Omental fat pad (tissue), 4 donors: Measurements from ENCODE around the gene BRPF3. TPM values are rescaled to one million over a fixed set of nuclear protein-coding genes. Genes with fewer than 3 reads are reported as not detected.
"Not testable (repeated sequence)": the region's sequence is repeated elsewhere in the genome, so short reads cannot be mapped to it uniquely, and the experiment has no call there.

Experiments used
- ATAC-seq: fragments of 150-250 bp; one replicate; pipeline ENCODE4 v1.9.1; 2016; ENCODE audit warnings: mild to moderate bottlenecking, moderate library complexity; ENCODE audit not compliant: low FRiP score
- DNase-seq: peaks from one replicate; pipeline ENCODE4 v3.0.0-alpha.2; 2019; ENCODE audit warnings: low spot score
- CTCF ChIP-seq, 3 donors: fragments of 450-650 bp; IDR thresholded peaks; one replicate each; pipeline ENCODE4 v1.5.1; 2016 to 2017; ENCODE audit warnings: antibody characterized with exemption in 3 of 3, mild to moderate bottlenecking in 3 of 3, moderate library complexity in 2 of 3
- total RNA-seq, 4 donors: library from RNA; depleted of rRNA; stranded (reverse); fragments of >200 nt; gene quantifications; one replicate each; pipeline ENCODE4 v1.1.0, GENCODE V29; 2016

The BRPF3 gene
- total RNA-seq, 4 donors from 2014 or later: 15.8 to 32.1 (median 24.1) TPM

- no peak for DNase-seq
Observed at GRCh38 chr6:36209606-36210005, 13.1 kb downstream of the BRPF3 start.

GRCh38 chr6:36210182-36210581, 13.6 kb downstream of the BRPF3 start:
- DNase-seq (no peak), ATAC-seq (no peak)
- TF ChIP-seq CTCF (IDR thresholded peaks at IDR 0.05): no peak

More at GRCh38 chr6:36209606-36210005, 13.1 kb downstream of the BRPF3 start:
- TF ChIP-seq CTCF (IDR thresholded peaks at IDR 0.05): no peak
- no peak for ATAC-seq

GRCh38 chr6:36210886-36211595, 14.5 kb downstream of the BRPF3 start:
- DNase-seq (no peak), ATAC-seq (no peak)
- TF ChIP-seq CTCF (IDR thresholded peaks at IDR 0.05): no peak

- TF ChIP-seq CTCF (IDR thresholded peaks at IDR 0.05): no peak
- DNase-seq (no peak), ATAC-seq (no peak)
Observed at GRCh38 chr6:36216559-36216958, 20.0 kb downstream of the BRPF3 start.

- ATAC-seq: no peak
Observed at GRCh38 chr6:36217188-36217587, 20.6 kb downstream of the BRPF3 start.

GRCh38 chr6:36217946-36218345, 21.4 kb downstream of the BRPF3 start:
- ATAC-seq: no peak
- TF ChIP-seq CTCF (IDR thresholded peaks at IDR 0.05): no peak
- no peak for DNase-seq

More at GRCh38 chr6:36217188-36217587, 20.6 kb downstream of the BRPF3 start:
- no peak for DNase-seq
- no peak for TF ChIP-seq CTCF (IDR thresholded peaks at IDR 0.05)

- not testable (repeated sequence) for ATAC-seq, DNase-seq
Observed at GRCh38 chr6:36218516-36218915, 22.0 kb downstream of the BRPF3 start.
